Activated B cell treated with CpG ODN at 0.5 μM for 24 hours (primary cell): ENCODE measurements around the gene FUT1. TPM values are rescaled to one million over a fixed set of nuclear protein-coding genes. Genes with fewer than 3 reads are reported as not detected.
"Not testable (repeated sequence)": the region's sequence is repeated elsewhere in the genome, so short reads cannot be mapped to it uniquely, and the experiment has no call there.

Experiments
- ATAC-seq: fragments of 200-7000 bp; cut with Tn5 transposase; one replicate; pipeline ENCODE4 v1.10.0; 2021; ENCODE audit warnings: low read depth, mild to moderate bottlenecking, moderate library complexity
- CTCF ChIA-PET: fragments of 350-600 bp; sonication (Branson Sonifier 250); formaldehyde crosslinking; loops from one replicate; lab custom pipeline; 2021; ENCODE audit warnings: antibody characterized with exemption; lab: Charles Lee
- POLR2A ChIA-PET: fragments of 350-600 bp; sonication (Branson Sonifier 250); formaldehyde crosslinking; loops from one replicate; lab custom pipeline; 2021; ENCODE audit warnings: antibody characterized with exemption; lab: Charles Lee
- DNase-seq: peaks from one replicate; pipeline ENCODE4 v3.0.0; 2022
- H3K27ac Mint-ChIP-seq: one replicate; pipeline ENCODE4 v1.8.0; 2020; ENCODE audit warnings: mixed read lengths
- H3K27me3 Mint-ChIP-seq: one replicate; pipeline ENCODE4 v1.8.0; 2021; ENCODE audit warnings: mixed read lengths
- H3K36me3 Mint-ChIP-seq: one replicate; pipeline ENCODE4 v1.8.0; 2021; ENCODE audit warnings: low read depth, mixed read lengths
- H3K4me1 Mint-ChIP-seq: one replicate; pipeline ENCODE4 v1.8.0; 2021; ENCODE audit warnings: mixed read lengths
- H3K4me3 Mint-ChIP-seq: one replicate; pipeline ENCODE4 v1.8.0; 2020; ENCODE audit warnings: mild to moderate bottlenecking, mixed read lengths
- H3K9me3 Mint-ChIP-seq: one replicate; pipeline ENCODE4 v1.8.0; 2020; ENCODE audit warnings: mixed read lengths
- CTCF ChIP-seq: fragments of 200-600 bp; IDR thresholded peaks from one replicate; pipeline ENCODE4 v1.8.0; 2022; ENCODE audit warnings: antibody characterized with exemption, mild to moderate bottlenecking
- intact Hi-C: fragments of 100-400 bp; cut with micrococcal nuclease; formaldehyde crosslinking; loops from one replicate; pipeline ENCODE4 v1.15.1; 2024
- total RNA-seq: library from RNA; stranded (reverse); gene quantifications from 2 replicates; pipeline ENCODE4 v1.2.3, GENCODE V29; 2022

The FUT1 gene
- total RNA-seq, 1 donor from 2014 or later: not detected

- CTCF ChIA-PET: no interaction called here
- intact Hi-C loops: loop anchor here (1.0 to 10.0 kb wide), 3 partner anchors 18 to 1157 kb away; partner anchors contain the start of genes AKT1S1, ALDH16A1, PIH1D1 and TBC1D17
- no peak for TF ChIP-seq CTCF
- Mint-ChIP-seq H3K27ac (peak overlapping the region; percentile 92), H3K36me3 (peaks cover 6% of the 10 kb centered on the region), H3K4me3 (peak overlapping the region; percentile 95), H3K9me3 (peaks cover 5% of the 10 kb centered on the region), H3K4me1 (peaks cover 22% of the 10 kb centered on the region), H3K27me3 (no peaks in the 10 kb centered on the region)
- ATAC-seq (no peak), DNase-seq (no peak)
- POLR2A ChIA-PET: interaction anchor here (0.6 to 2.0 kb wide), 5 partner anchors 16 to 471 kb away, joined by 3 to 8 read pairs (median 4); partner anchors contain the start of genes RPL18 and SPHK2
Observed at GRCh38 chr19:48720251-48720612, 32.2 kb downstream of the FUT1 start.

GRCh38 chr19:48719263-48720171 is 32.9 kb downstream of the FUT1 start, which contains the start of gene MAMSTR:
TSS of gene MAMSTR (minus strand) at chr19:48719725. CDS start at chr19:48719031, 694 bp downstream.
- ChIA-PET CTCF (no interaction called here), POLR2A (no interaction called here)

GRCh38 chr19:48718711-48719231 is 33.7 kb downstream of the FUT1 start:
- Mint-ChIP-seq H3K27me3 (no peaks in the 10 kb centered on the region), H3K27ac (no peak overlapping the region), H3K9me3 (no peaks in the 10 kb centered on the region), H3K4me1 (peaks cover 27% of the 10 kb centered on the region), H3K4me3 (no peak overlapping the region), H3K36me3 (peaks cover 3% of the 10 kb centered on the region)
- intact Hi-C loops: no loop called here
- CTCF ChIA-PET: no interaction called here
- POLR2A ChIA-PET: interaction anchor here (0.7 kb wide), 1 partner anchor 14 kb away, joined by 6 read pairs; no protein-coding TSS in a partner anchor
- TF ChIP-seq CTCF: no peak
- DNase-seq (no peak), ATAC-seq (no peak)

More at GRCh38 chr19:48719263-48720171, 32.9 kb downstream of the FUT1 start, which contains the start of gene MAMSTR:
- Mint-ChIP-seq H3K4me3 (peak within 1 kb of the TSS; percentile 95), H3K27me3 (no peaks in the 10 kb centered on the region), H3K27ac (peak within 1 kb of the TSS; percentile 92), H3K4me1 (peaks cover 22% of the 10 kb centered on the region), H3K36me3 (peaks cover 3% of the 10 kb centered on the region), H3K9me3 (no peaks in the 10 kb centered on the region)
- no peak for TF ChIP-seq CTCF
- intact Hi-C loops: loop anchor here (1.0 to 10.0 kb wide), 3 partner anchors 19 to 1157 kb away; partner anchors contain the start of genes AKT1S1, ALDH16A1, PIH1D1 and TBC1D17
- no peak for DNase-seq
- no peak for ATAC-seq

- H3K27me3 Mint-ChIP-seq, H3K9me3 Mint-ChIP-seq, ATAC-seq, H3K27ac Mint-ChIP-seq, CTCF ChIA-PET, DNase-seq, intact Hi-C loops, H3K4me3 Mint-ChIP-seq, H3K36me3 Mint-ChIP-seq: not testable (repeated sequence)
- POLR2A ChIA-PET: interaction anchor here (0.7 kb wide), 1 partner anchor 13 kb away, joined by 6 read pairs; no protein-coding TSS in a partner anchor
- peaks cover 32% of the 10 kb centered on the region for H3K4me1 Mint-ChIP-seq
Observed at GRCh38 chr19:48718106-48718505, 34.3 kb downstream of the FUT1 start.

GRCh38 chr19:48716562-48717291 is 35.7 kb downstream of the FUT1 start:
- intact Hi-C loops: no loop called here
- ATAC-seq (no peak), DNase-seq (no peak)
- Mint-ChIP-seq H3K4me3 (no peak overlapping the region), H3K27me3 (no peaks in the 10 kb centered on the region), H3K36me3 (peaks cover 3% of the 10 kb centered on the region), H3K4me1 (peaks cover 35% of the 10 kb centered on the region), H3K9me3 (no peaks in the 10 kb centered on the region), H3K27ac (no peak overlapping the region)
- TF ChIP-seq CTCF: no peak
- ChIA-PET CTCF (no interaction called here), POLR2A (interaction anchor here (0.5 to 1.3 kb wide), 2 partner anchors 8 to 1626 kb away, joined by 5 to 7 read pairs; no protein-coding TSS in a partner anchor)
